OCI-LY7 (cell line): Measurements from ENCODE around the gene CHST7.

Experiments
- EZH2phosphoT487 ChIP-seq: fragments of 200-600 bp; sonication (generic); IDR thresholded peaks from 2 replicates; pipeline ENCODE4 v1.6.1; 2018; ENCODE audit warnings: low read depth, borderline replicate concordance, mild to moderate bottlenecking, mixed run types, antibody characterized with exemption, low read length, moderate library complexity, mixed read lengths
- TF ChIP-seq, protein P1 (sequence below): fragments of 200-600 bp; sonication (generic); conservative IDR thresholded peaks from 2 replicates; pipeline ENCODE4 v1.5.1; 2014; ENCODE audit warnings: mild to moderate bottlenecking, antibody characterized with exemption, low read length, moderate library complexity, mixed read lengths

- TF ChIP-seq, protein P1, sequence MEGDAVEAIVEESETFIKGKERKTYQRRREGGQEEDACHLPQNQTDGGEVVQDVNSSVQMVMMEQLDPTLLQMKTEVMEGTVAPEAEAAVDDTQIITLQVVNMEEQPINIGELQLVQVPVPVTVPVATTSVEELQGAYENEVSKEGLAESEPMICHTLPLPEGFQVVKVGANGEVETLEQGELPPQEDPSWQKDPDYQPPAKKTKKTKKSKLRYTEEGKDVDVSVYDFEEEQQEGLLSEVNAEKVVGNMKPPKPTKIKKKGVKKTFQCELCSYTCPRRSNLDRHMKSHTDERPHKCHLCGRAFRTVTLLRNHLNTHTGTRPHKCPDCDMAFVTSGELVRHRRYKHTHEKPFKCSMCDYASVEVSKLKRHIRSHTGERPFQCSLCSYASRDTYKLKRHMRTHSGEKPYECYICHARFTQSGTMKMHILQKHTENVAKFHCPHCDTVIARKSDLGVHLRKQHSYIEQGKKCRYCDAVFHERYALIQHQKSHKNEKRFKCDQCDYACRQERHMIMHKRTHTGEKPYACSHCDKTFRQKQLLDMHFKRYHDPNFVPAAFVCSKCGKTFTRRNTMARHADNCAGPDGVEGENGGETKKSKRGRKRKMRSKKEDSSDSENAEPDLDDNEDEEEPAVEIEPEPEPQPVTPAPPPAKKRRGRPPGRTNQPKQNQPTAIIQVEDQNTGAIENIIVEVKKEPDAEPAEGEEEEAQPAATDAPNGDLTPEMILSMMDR: no peak
- no peak for TF ChIP-seq EZH2phosphoT487
Measured at GRCh38 chrX:46597771-46598170, 24.2 kb downstream of the CHST7 start.
